GM18505 (cell line): ENCODE measurements around the gene NELL1.

Experiments
- ATAC-seq: cut with Tn5 transposase; IDR thresholded peaks from one replicate; pipeline ENCODE4 v1.9.1; 2021; ENCODE audit not compliant: unreplicated experiment
- POLR2A ChIP-seq: IDR thresholded peaks from 4 replicates; pipeline ENCODE4 v1.6.1; 2011; ENCODE audit warnings: borderline replicate concordance; ENCODE audit not compliant: insufficient read depth, insufficient read length; ENCODE audit errors: extremely low read depth

The NELL1 gene

GRCh38 chr11:21480240-21480639 lies 810.9 kb downstream of the NELL1 start:
- TF ChIP-seq POLR2A: no peak
- ATAC-seq: no peak

GRCh38 chr11:21481255-21481654 lies 811.9 kb downstream of the NELL1 start:
- TF ChIP-seq POLR2A: no peak
- ATAC-seq: no peak

- no peak for ATAC-seq
- no peak for TF ChIP-seq POLR2A
Measured at GRCh38 chr11:21484039-21484438, 814.7 kb downstream of the NELL1 start.

GRCh38 chr11:21485006-21485405 lies 815.6 kb downstream of the NELL1 start:
- no peak for TF ChIP-seq POLR2A
- no peak for ATAC-seq

GRCh38 chr11:21485426-21485825 lies 816.0 kb downstream of the NELL1 start:
- no peak for ATAC-seq
- no peak for TF ChIP-seq POLR2A

GRCh38 chr11:21489416-21490115 lies 820.2 kb downstream of the NELL1 start:
- TF ChIP-seq POLR2A: no peak
- ATAC-seq: no peak

GRCh38 chr11:21492931-21493330 lies 823.5 kb downstream of the NELL1 start:
- no peak for TF ChIP-seq POLR2A
- ATAC-seq: no peak

- TF ChIP-seq POLR2A: no peak
- no peak for ATAC-seq
Measured at GRCh38 chr11:21494946-21495345, 825.6 kb downstream of the NELL1 start.

- TF ChIP-seq POLR2A: no peak
- ATAC-seq: no peak
Measured at GRCh38 chr11:21495879-21496278, 826.5 kb downstream of the NELL1 start.

GRCh38 chr11:21501245-21501644 lies 831.9 kb downstream of the NELL1 start:
- TF ChIP-seq POLR2A: no peak
- ATAC-seq: no peak

- ATAC-seq: no peak
- TF ChIP-seq POLR2A: no peak
Measured at GRCh38 chr11:21505070-21505469, 835.7 kb downstream of the NELL1 start.

- TF ChIP-seq POLR2A: no peak
- ATAC-seq: peak; percentile 76
Measured at GRCh38 chr11:21511835-21512440, 842.6 kb downstream of the NELL1 start.

- no peak for ATAC-seq
- TF ChIP-seq POLR2A: no peak
Measured at GRCh38 chr11:21514316-21514715, 844.9 kb downstream of the NELL1 start.

GRCh38 chr11:21520244-21520643 lies 850.9 kb downstream of the NELL1 start:
- ATAC-seq: no peak
- TF ChIP-seq POLR2A: no peak
